Fibroblast of peridontal ligament (primary cell): ENCODE results near the gene CRY1.
"Not testable (repeated sequence)": the region's sequence is repeated elsewhere in the genome, so short reads cannot be mapped to it uniquely, and the experiment has no call there.

ENCODE experiments used
- DNase-seq: peaks from one replicate; pipeline ENCODE4 v3.0.0-alpha.2; 2010; ENCODE audit errors: extremely low read depth

Gene CRY1

GRCh38 chr12:107064687-107065086 is 28.7 kb downstream of the CRY1 start:
- DNase-seq = no peak

DNA sequence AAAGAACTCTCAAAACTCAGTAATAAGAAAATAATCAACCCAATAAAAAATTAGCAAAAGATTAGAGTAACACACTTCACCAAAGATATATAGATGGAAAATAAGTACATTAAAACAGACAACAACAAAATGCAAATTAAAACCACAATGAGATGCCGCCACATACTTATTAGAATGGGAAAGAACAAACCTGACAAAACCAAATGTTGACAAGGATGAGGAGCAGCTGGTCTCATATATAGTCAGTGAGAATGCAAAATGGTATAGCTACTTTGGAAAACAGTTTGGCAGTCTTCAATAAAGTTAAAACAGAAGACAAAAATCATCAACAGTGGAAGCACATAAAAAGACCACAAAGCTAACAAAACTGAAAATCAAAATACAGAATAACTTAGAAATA is 29.1 kb downstream of the CRY1 start:
- no peak for DNase-seq

GRCh38 chr12:107058190-107058589 is 35.2 kb downstream of the CRY1 start:
- DNase-seq = no peak

DNA sequence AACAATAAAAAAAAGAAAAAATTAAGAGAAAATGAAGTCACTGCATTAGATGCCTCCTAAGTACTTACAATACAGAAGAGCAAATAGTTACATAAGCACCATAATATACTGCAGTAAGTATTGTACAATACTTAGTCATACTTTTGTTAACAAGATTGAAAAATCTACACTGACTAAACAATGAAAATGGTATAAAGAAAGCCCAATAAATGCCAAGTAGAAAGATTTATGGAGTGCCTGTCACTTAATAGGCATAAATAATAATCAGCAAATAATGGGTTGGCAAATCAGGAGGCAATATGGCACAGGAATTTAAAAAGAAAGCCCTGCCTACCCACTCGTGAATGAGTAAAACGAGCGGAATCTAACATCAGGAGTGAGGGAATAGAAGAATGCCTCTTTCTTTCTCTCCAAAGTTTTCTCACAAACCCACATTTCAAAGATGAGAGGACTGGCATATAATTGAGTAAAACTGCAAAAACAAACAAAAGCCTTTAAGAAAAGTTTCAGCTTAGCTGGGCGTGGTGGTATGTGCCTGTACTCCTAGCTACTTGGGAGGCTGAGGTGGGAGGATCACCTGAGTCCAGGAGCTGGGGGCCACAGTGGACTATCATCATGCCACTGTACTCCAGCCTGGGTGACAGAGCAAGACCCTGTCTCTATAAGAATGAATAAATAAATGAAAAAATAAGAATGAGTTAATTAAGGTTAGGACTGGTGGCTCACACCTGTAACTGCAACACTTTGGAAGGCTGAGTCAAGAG is 36.1 kb downstream of the CRY1 start:
- peak; percentile 42 for DNase-seq

GRCh38 chr12:107053709-107054108 is 39.6 kb downstream of the CRY1 start:
- no peak for DNase-seq

DNA sequence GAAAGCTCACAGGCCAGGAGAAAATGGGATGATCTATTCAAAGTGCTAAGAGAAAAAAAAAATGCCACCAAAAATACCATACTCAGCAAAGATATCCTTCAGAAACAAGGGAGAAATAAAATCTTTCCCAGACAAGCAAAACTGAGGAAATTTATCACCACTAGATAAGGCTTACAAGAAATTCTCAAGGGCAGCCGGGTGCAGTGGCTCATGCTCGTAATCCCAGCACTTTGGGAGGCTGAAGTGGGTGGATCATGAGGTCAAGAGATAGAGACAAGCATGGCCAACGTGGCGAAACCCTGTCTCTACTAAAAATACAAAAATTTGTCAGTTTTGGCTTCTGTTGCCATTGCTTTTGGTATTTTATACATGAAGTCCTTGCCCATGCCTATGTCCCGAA is 48.2 kb downstream of the CRY1 start:
- no peak for DNase-seq

DNA sequence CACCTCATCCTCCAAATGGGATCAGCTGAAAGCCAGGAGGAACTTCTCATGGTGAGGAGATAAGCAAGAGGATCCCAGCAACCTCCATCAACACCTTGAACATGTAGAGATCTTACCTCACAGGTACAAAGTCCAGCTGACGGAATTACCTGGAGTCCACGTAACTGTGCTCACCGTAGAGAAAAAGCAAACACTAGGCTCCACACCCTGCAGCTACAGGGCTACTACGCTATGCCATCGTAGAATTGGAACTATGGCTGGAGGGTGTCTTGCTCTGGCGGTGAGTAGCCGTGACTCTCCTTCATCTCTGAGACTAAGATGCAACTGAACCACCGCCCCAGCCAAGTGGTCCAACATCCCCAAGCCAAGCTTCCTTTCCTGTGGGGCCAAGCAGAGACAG is 50.5 kb downstream of the CRY1 start:
- DNase-seq = no peak

- no peak for DNase-seq
Observed at GRCh38 chr12:107035733-107036132, 57.6 kb downstream of the CRY1 start.

- peak; percentile 33 for DNase-seq
Observed at GRCh38 chr12:107033758-107034739, 59.3 kb downstream of the CRY1 start.

DNA sequence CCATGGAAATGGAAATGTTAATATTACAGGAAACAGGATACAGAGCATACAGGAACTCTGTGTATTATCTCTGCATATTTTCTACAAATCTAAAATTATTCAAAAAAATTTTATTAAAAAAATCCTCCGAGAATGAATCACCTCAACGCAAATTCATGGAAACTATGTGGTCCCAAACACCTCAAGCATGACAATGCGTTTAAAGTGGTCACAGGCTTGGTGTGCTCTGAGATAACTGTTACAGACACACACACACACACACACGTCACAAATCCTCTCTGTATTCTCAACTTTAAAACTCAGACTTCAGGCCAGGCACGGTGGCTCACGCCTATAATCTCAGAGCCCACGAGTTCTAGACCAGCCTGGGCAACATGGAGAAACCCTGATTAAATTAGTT is 61.1 kb downstream of the CRY1 start:
- DNase-seq = no peak

GRCh38 chr12:107031061-107031460 is 62.3 kb downstream of the CRY1 start:
- DNase-seq = no peak

- no peak for DNase-seq
Observed at GRCh38 chr12:107029081-107029480, 64.3 kb downstream of the CRY1 start.

DNA sequence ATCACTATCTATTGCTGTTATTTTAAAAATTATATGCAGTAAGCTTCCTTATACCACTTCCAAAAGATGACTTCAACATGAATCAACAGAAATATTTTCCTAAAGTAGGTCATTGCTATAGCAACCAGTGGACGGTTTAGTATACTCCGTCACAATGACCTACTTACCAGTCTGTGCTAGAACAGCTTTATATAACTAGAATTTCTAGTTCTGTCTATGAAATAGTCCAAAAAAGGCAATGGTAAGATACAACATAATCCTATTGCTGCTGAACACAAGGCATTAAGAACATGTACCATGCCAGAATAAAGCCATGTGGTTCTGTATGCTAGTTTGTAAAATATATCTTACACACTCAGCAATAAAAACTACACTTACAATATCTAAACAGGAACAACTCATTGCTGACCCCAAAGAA is 65.7 kb downstream of the CRY1 start:
- DNase-seq = peak; percentile 97

DNA sequence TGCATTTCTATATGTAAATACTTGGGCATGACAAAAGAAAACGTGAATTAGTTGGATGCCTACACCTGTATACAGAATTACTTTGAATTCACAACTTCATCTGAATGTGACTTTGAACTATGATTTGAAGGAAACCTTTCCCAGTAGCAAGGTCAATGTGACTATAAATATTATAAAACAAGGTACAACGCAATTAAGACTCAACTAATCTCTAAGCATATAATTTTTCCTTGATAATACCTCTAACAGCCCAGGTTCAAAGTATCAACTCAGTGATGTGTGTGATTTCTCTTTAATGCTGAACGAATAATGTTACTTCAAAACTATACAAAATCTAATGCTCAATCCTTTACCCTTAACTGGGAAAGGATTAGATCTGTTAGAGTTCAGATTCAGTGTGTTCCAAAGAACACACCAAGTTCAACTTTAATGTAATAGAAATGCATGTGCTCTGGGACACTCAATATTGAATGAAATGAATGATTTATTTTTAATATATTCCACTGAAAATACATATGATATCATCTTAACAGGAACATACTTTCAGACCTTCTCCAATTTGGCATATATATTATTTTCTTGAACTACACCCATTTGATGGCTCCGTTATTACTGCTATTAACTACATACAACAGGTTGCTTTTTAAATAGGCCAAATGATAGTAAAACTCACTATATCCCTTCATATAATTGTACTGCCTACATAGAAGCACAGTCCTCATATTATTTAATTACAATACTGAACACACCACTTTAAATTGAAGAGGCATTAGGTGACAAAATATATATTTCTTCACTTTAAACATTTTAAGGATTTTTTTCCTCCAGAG is 66.3 kb downstream of the CRY1 start:
- DNase-seq = peak; percentile 2

GRCh38 chr12:107026356-107026755 is 67.0 kb downstream of the CRY1 start:
- DNase-seq = not testable (repeated sequence)

DNA sequence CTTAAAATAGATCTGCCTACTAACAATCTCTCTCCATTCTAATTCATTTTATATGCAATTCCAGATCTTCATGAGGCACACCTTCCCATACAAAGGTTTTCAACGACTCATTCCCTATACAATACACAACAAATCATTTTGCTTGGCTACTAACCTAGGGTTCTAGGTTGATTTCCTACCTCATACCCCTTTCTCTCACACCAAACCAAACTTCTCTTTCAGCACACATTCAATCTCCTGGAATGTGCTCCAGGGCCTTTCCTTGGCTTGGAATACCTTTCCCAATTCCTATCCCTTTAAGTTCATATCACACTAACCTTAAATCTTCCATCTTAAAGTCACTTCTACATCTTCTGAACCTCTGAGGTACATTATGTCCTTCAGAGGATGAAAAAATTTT is 67.7 kb downstream of the CRY1 start:
- DNase-seq = no peak

- DNase-seq = no peak
Observed at GRCh38 chr12:107019546-107019945, 73.8 kb downstream of the CRY1 start.

GRCh38 chr12:107017042-107017441 is 76.3 kb downstream of the CRY1 start:
- DNase-seq = no peak

DNA sequence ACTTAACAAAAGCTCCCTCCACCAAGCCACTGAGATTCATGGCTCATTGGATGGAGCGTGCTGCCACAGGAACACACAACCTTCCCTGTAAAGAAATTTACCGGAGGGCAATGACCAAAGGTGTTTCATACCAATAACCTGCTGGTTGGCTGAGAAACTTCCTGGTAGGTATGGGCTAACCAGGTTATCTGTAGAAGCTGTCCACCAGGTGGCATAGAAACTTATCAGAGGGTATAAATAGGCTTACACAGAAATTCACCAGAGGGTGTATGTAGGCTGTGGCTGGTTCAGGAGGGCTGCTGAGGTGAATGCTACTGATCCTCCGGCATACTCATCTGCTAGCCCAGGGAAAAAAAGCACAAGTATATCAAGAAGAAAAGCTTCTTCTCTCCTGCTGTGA is 79.3 kb downstream of the CRY1 start:
- no peak for DNase-seq

DNA sequence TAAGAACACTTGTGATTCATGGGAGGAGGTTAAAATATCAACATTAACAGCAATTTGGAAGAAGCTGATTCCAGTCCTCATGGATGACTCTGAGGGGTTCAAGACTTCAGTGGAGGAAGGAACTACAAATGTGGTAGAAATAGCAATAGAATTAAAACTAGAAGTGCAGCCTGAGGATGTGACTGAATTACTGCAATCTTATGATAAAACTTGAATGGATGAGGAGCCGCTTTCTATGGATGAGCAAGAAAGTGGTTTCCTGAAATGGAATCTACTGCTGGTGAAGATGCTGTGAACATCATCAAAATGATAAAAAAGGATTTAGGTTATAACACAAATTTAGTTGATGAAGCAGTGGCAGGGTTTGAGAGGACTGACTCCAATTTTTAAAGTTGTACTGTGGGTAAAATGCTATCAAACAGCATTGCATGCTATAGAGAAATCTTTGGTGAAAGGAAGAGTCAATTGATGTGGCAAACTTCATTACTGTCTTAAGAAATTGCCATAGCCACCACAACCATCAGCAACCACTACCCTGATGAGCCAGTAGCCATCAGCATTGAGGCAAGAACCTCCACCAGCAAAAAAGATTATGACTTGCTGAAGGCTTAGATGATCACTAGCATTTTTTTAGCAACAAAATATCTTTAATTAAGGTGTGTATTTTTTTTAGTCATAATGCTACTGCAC is 80.5 kb downstream of the CRY1 start:
- DNase-seq = no peak

- DNase-seq = no peak
Observed at GRCh38 chr12:107011519-107011918, 81.8 kb downstream of the CRY1 start.
